KBM-7 (cell line): Measurements from ENCODE around the gene POLR1C.
"Not testable (repeated sequence)": the region's sequence is repeated elsewhere in the genome, so short reads cannot be mapped to it uniquely, and the experiment has no call there.

Experiments
- DNase-seq: peaks from one replicate; pipeline ENCODE4 v3.0.0-alpha.2; 2015
- in situ Hi-C: fragments of 300-500 bp; cut with MboI; formaldehyde crosslinking; loops from 2 replicates; pipeline ENCODE4 v1.14.3; 2020; ENCODE audit warnings: low sequenced_read_pairs, low pct_unique_long_range_greater_than_20kb, mixed read lengths

Gene POLR1C

GRCh38 chr6:43540507-43540906, 23.6 kb downstream of the POLR1C start:
- in situ Hi-C loops, result no loop called here
- DNase-seq, result no peak

DNA sequence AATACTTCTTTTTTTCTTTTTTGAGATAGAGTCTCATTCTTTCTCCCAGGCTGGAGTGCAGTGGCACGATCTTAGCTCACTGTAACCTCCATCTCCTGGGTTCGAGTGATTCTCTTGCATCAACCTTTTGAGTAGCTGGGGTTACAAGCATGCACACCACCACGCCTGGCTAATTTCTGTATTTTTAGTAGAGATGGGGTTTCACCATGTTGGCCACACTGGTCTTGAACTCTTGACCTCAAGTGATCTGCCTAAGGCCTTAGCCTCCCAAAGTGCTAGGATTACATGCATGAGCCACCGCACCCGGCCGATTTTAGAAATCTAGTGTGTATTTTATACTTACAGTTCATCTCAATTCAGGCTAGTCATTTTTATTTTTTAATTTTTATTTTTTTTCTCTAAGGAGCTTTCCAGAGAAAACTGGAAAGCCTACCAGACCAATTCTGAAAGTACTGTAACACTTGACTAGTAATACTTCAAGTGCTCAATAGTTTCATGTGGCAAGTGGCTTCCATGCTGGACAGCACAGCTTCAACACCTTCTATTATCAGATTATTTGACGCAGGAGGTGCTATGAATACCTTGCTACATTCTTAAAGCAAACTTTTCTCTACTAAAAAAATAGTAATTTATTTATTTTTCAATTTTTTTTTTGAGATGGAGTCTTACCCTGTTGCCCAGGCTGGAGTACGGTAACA, 25.0 kb downstream of the POLR1C start:
- in situ Hi-C loops, result no loop called here
- no peak for DNase-seq

GRCh38 chr6:43544461-43544860, 27.6 kb downstream of the POLR1C start:
- no peak for DNase-seq
- in situ Hi-C loops, result no loop called here

DNA sequence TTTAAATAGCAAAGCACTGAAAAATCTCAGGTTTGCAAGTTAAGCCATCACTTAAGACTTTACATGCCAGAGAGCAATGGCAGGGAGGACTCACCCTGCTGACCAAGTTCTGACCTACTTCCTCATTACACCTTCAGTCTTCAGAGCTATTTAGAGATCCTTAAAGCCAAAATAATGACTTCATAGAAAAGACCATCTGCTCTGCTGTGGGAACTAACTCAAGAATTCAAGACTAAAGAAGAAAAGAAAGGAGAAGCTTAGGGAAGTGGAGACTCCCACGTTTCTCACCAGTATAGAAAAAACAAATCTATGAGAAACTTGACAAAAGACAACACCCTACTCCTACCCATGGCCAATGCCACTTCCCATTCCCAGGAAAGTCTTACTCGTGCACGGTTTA, 30.3 kb downstream of the POLR1C start:
- peak; percentile 40 for DNase-seq
- in situ Hi-C loops, result no loop called here

DNA sequence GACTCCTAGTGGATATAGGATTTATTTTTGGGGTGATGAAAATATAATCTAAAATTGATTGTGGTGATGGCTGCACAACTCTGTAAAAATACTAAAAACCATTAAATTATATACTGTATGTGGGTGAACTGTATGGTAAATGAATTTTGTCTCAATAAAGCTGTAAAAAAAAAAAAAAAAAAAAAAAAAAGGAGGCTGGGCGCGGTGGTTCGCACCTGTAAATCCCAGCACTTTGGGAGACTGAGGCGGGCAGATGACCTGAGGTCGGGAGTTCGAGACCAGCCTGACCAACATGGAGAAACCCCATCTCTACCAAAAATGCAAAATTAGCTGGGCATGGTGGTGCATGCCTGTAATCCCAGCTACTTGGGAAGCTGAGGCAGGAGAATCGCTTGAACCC, 40.7 kb downstream of the POLR1C start:
- DNase-seq, in situ Hi-C loops: not testable (repeated sequence)

DNA sequence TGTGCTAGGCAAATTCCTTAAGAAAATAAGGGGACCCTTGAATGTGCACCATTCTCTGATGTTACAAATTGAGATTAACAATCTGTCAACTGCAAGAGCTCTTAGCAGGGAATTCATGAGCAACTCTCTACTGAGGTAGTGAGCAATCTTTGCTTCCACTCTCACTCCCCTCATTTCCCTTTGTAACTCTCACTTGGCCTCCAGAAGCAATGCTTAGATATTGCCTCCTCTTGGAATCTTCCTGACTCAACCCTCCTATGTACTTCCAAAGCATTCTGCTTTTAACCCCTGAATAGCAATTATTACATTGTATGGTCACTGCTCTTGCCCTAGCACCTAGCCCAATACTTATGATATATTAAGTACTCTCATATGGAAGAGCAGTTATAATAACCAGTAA, 42.4 kb downstream of the POLR1C start:
- in situ Hi-C loops, result no loop called here

GRCh38 chr6:43570876-43571441, 54.1 kb downstream of the POLR1C start:
- in situ Hi-C loops, result no loop called here

More for the DNA sequence above, 42.4 kb downstream of the POLR1C start:
- no peak for DNase-seq

More at GRCh38 chr6:43570876-43571441, 54.1 kb downstream of the POLR1C start:
- DNase-seq, result no peak
